Right lobe of liver (tissue), 6 donors: Measurements from ENCODE around the gene ITPKB. TPM values are rescaled to one million over a fixed set of nuclear protein-coding genes. Genes with fewer than 3 reads are reported as not detected.

Experiments used
- ATAC-seq, 4 donors: fragments of 200-7000 bp; cut with Tn5 transposase; one replicate each; pipeline ENCODE4 v1.9.1; 2020; ENCODE audit warnings: mild to moderate bottlenecking in 4 of 4, moderate library complexity in 4 of 4
- DNase-seq, 3 donors: peaks; one replicate each; pipeline ENCODE4 v3.0.0-alpha.2; 2020
- H3K27ac ChIP-seq, 3 donors: fragments of 200-600 bp; one replicate each; pipeline ENCODE4 v1.8.0; 2022
- H3K27me3 ChIP-seq, 2 donors: fragments of 200-600 bp; one replicate each; pipeline ENCODE4 v1.8.0; 2022
- H3K36me3 ChIP-seq, 4 donors: fragments of 200-600 bp; sonication (generic) in 1 of 4; one replicate each; pipeline versions ENCODE4 v1.5.1 to v1.8.0; 2017 to 2022; ENCODE audit warnings: control low read depth in 1 of 4
- H3K4me1 ChIP-seq, 4 donors: fragments of 200-600 bp; sonication (generic) in 1 of 4; one replicate each; pipeline versions ENCODE4 v1.5.1 to v1.8.0; 2017 to 2022; ENCODE audit warnings: control low read depth in 1 of 4
- H3K4me3 ChIP-seq, 3 donors: fragments of 200-600 bp; one replicate each; pipeline ENCODE4 v1.8.0; 2022
- H3K9me3 ChIP-seq, 4 donors: fragments of 200-600 bp; sonication (generic) in 1 of 4; one replicate each; pipeline versions ENCODE4 v1.5.1 to v1.8.0; 2017 to 2022; ENCODE audit warnings: control low read depth in 1 of 4
- CTCF ChIP-seq, 4 donors: fragments of 200-600 bp in 3 of 4; fragments of 450-650 bp in 1 of 4; IDR thresholded peaks; one replicate each; pipeline versions ENCODE4 v1.5.1 to v1.8.0; 2016 to 2022; ENCODE audit warnings: antibody characterized with exemption in 4 of 4, mild to moderate bottlenecking in 2 of 4
- POLR2A ChIP-seq: fragments of 450-650 bp; IDR thresholded peaks from one replicate; pipeline ENCODE4 v1.6.1; 2017; ENCODE audit warnings: antibody characterized with exemption, mild to moderate bottlenecking
- WGBS: methylation state at CpG from one replicate; pipeline ENCODE4 v1.1.6; 2018; ENCODE audit warnings: low coverage, low lambda C conversion rate; ENCODE audit not compliant: insufficient coverage; ENCODE audit errors: missing lambda C conversion rate; 5-methylcytosine and 5-hydroxymethylcytosine counted together
- intact Hi-C, 2 donors: fragments of 100-400 bp; cut with DNase I; formaldehyde crosslinking; loops; one replicate each; pipeline versions ENCODE4 v1.11.2 to v1.14.1; 2022
- total RNA-seq, 6 experiments: library from RNA; depleted of rRNA in 2 of 6; stranded (reverse); fragments of >200 nt in 2 of 6; fragmentation: NEBNext Ultra II Directional in 3 of 6; extraction: Animal tissue kit (Norgen Biotek cat#: 25700) in 3 of 6; gene quantifications; one replicate each; pipeline versions ENCODE4 v1.1.0 to v1.2.4, GENCODE V29; 2016 to 2023
- donor health status: DM: no; HTN: yes; CAD: no.
- donor health status: DM: no; HTN: no; CAD: no.
- donor health status: DM: no; HTN: no; CAD: no.
- donor health status: DM: no; HTN: yes; CAD: no.
- donor health status: DM: no; HTN: yes; CAD: no.

Gene ITPKB
- total RNA-seq, 6 experiments from 2014 or later: 2.1 to 4.1 (median 3.4) TPM

DNA sequence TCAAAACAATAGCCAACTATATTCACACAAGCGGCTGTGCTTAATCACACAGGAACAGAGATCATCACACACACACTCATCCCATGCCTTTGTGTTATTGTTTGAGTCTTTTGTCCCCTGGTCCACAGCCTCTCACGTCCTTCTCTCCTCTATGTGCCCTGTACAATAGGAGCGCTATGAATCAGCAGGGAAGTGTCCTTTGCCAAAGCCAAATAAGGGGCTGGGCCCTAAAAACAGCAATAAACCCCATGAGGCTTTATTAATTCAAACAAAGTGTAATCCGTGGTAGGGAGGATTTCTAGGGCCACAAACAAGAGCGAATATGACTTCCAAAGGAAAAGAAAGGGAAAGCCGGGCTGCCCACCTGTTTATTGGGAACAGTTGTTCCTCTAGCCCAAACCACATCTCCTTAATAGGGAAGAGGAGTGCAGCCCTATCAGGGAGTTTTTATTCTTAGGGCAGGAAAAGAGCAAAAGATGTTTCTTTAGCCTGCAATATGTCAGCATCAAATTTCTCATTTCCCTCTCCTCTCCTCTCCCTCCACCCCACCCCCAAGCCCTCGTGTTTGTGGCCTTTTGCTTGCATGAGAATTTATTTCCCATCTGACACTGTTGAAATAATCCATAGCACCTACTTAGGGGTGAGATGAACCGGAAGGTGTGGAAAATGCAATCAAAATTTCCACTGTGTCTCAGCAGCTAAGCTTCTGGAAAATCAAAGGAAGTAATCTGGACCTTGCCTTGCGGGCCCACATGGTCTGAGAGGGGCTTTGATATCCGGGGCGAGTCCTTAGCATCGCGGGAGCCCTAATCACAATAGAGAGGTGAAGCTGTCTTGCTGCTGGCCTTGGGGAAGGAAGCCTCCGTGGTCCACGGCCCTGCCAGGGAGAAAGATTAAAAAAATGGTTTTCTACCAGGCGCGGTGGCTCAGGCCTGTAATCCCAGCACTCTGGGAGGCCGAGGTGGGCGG, 45.3 kb upstream of the ITPKB start:
- Histone ChIP-seq H3K27ac (no peak overlapping the region), H3K27me3 (no peaks in the 10 kb centered on the region), H3K36me3 (no peaks in the 10 kb centered on the region), H3K4me1 (no peaks in the 10 kb centered on the region), H3K9me3 (no peaks in the 10 kb centered on the region), H3K4me3 (no peak overlapping the region)
- TF ChIP-seq CTCF (IDR thresholded peaks at IDR 0.05) (no peak), POLR2A (no peak)
- DNase-seq (no peak), ATAC-seq (no peak)
- intact Hi-C loops: no loop called here
- WGBS: 73% methylated on average over 19 of the region's 19 CpGs

DNA sequence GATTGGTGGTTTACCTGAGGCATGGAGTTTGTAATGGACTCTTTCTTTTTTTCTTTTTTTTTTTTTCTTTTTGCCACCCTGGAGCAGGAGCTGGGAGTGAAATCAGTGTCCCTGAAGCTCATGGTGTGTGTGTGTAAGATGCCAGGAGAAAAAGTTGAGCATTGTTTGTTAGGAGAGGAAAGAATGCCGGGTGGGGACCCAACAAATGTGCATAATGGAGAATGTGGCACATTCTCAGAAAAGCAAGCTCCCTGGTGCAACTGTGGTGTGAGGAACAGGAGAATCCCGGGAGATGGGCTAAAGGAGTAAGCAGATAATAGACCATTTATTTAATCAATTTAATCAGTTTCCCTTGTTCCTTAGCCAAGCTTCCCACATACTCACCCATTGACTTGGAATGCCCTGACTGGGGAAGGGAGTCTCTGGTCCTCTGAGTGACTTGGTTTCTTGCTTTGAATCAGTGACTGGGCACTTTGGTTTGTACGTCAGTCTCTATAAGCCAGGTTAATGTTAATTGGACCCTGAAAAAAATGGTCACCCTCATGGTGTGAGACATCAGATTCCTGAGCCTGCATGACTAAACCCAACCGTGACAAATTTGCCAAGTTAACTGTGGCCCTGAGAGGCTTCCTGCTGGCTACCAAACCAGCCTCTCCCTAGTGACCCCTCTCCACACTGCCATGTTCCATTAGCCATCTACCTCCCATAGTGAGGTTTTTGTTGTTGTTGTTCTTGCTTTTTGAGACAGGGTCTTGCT, 43.9 kb upstream of the ITPKB start:
- intact Hi-C loops: no loop called here
- WGBS: 53% methylated on average over 3 of the region's 4 CpGs
- no peak for ATAC-seq
- no peak for DNase-seq
- no peaks in the 10 kb centered on the region for H3K36me3 ChIP-seq
- TF ChIP-seq POLR2A (no peak), CTCF (IDR thresholded peaks at IDR 0.05) (no peak)
- H3K27ac ChIP-seq: no peak overlapping the region
- no peak overlapping the region for H3K4me3 ChIP-seq
- H3K27me3 ChIP-seq: no peaks in the 10 kb centered on the region
- H3K4me1 ChIP-seq: no peaks in the 10 kb centered on the region
- H3K9me3 ChIP-seq: no peaks in the 10 kb centered on the region

DNA sequence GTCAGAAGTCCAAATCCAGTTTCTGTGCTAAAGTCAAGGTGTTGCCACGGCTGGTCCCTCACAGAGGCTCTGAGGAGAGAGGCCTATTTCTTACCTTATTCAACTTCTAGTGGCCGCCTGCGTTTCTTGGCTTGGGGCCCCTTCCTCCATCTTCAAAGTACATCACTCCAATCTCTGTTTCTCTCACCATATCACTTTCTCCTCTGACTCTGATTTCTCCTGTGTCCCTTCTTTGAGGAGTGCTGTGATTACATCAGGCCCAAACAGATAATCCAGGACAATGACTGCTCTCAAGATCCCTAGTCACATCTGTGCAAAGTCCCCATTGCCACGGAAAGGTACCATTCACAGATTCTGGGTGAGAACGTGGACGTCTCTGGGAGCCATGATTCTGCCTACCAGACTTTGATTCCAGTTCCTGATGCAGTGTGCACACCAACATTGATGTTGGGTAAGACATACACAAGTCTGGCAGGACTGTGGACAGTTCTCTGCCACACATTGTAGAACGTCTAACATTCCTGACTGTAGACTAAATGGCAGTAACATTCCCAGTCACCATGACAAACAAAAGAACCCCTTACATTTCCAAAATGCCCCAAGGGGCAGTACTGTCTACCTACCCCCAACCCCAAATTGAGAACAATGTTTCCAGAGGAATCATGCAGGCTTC, 43.0 kb upstream of the ITPKB start:
- Histone ChIP-seq H3K4me1 (no peaks in the 10 kb centered on the region), H3K27me3 (no peaks in the 10 kb centered on the region), H3K4me3 (no peak overlapping the region), H3K9me3 (no peaks in the 10 kb centered on the region), H3K27ac (no peak overlapping the region), H3K36me3 (no peaks in the 10 kb centered on the region)
- intact Hi-C loops: no loop called here
- WGBS: 46% methylated on average over 7 of the region's 7 CpGs
- ATAC-seq: no peak
- TF ChIP-seq CTCF (IDR thresholded peaks at IDR 0.05): no peak
- no peak for TF ChIP-seq POLR2A
- DNase-seq: no peak

GRCh38 chr1:226779561-226779960, 40.5 kb upstream of the ITPKB start:
- intact Hi-C loops: no loop called here

More at GRCh38 chr1:226779561-226779960, 40.5 kb upstream of the ITPKB start:
- TF ChIP-seq POLR2A: no peak
- no peak for TF ChIP-seq CTCF (IDR thresholded peaks at IDR 0.05)
- H3K4me1 ChIP-seq: no peaks in the 10 kb centered on the region
- WGBS: 42% methylated on average over 6 of the region's 10 CpGs
- H3K27ac ChIP-seq: no peak overlapping the region
- H3K4me3 ChIP-seq: no peak overlapping the region
- H3K36me3 ChIP-seq: no peaks in the 10 kb centered on the region
- no peaks in the 10 kb centered on the region for H3K27me3 ChIP-seq
- DNase-seq: no peak
- no peak for ATAC-seq
- no peaks in the 10 kb centered on the region for H3K9me3 ChIP-seq
